GM21447 (cell line): ENCODE data around the gene C2orf81.
"Not testable (repeated sequence)": the region's sequence is repeated elsewhere in the genome, so short reads cannot be mapped to it uniquely, and the experiment has no call there.

ENCODE experiments used
- ATAC-seq: cut with Tn5 transposase; IDR thresholded peaks from one replicate; pipeline ENCODE4 v1.9.1; 2021; ENCODE audit not compliant: unreplicated experiment

The C2orf81 gene

DNA sequence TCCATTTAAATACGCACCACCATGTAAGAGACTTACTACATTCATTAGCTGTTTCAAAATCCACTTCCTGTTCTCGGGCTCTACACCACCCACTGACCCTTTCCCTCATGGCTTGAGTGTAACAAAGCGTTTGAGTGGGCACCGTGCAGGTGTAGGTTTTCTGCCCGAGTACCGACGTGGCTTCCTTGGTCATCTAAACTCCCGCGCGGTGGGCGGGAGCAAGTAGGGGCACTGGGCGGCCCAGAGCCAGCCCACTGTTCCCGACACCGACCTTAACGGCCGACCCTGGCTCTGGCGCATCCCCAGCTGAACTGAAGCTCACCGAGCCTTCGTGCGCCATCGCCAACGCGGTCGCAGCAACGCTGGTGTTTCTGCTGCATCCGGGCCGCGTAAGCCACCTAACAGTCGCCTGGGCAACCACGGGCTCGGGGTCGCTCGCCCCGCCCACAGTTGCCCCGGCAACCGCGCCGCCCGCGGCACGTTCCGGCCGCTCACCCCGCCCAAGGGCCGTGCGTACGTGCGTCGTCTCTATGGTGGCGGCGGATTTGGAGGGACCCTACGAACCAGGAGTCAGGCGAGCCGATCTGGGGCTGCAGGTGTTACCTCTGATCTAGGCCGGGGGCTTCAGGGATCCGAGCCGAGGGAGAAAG, at the start of gene C2orf81, which contains the start of gene WDR54:
Gene C2orf81, minus strand, starts transcription at position 399 of the 650 bp plus-strand sequence. Its CDS starts 59 bp downstream, at position 340.
Gene WDR54, plus strand, starts transcription at position 510 of the 650 bp plus-strand sequence. CDS start 424 bp downstream, outside the sequence.
- ATAC-seq = peak; percentile 86

DNA sequence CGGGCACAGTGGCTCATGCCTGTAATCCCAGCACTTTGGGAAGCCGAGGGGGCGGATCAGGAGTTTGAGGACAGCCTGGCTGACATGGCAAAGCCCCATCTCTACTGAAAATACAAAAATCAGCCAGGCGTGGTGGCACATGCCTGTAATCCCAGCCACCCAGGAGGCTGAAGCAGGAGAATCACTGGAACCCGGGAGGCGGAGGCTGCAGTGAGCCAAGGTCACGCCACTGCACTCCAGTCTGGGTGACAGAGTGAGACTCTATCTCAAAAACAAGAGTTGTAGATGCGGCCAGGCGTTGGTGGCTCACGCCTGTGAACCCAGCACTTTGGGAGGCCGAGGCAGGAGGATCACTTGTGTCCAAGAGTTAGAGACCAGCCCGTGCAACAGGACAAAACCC, 49.3 kb upstream of the C2orf81 start:
- ATAC-seq = not testable (repeated sequence)

DNA sequence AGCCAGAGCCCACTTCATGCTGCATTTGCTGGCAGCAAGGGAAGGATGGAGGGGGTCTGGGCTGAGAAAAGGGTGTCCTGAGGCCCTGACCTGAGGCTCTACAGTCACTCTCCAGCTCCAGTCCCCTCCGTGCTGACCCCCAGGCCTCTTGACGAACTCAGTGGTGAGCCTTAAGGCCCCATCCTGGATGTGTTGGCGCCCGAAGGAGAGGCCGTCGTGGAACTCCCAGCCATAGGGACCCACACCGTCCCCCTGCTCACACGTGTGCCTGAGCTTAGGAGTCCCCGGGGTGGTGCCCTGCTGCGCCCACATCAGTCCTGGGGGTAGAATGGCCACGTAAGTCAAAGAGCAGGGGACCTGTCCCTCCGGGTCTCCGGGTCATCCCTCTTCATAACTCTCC, 43.0 kb upstream of the C2orf81 start:
- ATAC-seq = no peak

DNA sequence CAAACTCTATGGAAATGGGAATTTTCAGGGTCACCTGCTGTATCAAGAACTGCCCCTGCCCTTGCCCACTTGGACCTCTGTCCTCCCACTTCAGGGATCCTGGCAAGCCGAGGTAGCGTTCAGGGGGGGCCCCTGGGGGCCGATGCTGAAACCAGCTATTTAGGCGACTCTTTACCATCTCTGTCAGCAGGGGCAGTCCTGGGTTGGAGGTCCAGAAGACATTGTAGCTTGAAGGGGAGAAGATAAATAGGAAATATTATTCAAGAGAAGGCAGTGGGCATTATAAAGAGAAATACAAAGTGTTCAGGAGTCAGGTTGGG, 41.3 kb upstream of the C2orf81 start:
- ATAC-seq = no peak

DNA sequence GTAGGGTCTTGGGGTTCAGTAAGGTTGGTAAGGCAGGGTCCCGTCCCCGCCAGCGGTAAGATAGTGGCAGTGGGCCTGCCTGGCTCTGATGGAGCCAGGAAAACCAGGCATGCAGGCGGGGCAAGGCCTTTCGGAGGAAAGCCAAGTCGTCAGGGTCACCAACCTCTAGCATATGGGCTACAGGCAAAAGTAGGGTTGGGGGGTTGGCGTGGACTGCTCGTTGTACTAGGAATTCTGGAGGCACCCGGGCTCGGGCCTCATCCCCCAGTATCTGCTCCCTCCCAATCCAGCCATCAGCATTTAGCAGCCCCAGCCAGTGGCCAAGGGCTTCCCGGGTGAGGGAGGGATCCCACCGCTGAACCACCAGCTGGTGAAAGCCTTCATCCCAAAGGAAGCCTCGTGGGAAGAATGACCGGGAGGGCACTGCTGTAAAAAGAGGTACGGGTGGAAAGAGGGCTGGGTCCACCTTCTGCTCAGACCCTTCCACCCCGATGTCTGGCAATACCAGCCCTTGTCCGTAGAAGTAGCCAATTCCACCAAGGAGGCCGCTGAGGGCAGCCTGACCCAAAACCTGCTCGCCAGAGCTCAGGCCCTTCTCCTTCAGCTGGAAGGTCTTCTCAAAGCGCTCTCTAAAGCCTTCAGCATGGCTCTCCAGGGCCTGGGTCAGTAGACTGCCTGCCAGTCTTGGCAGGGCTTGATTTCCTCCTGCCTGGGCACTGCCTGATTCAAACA, 40.8 kb upstream of the C2orf81 start:
- ATAC-seq = no peak

DNA sequence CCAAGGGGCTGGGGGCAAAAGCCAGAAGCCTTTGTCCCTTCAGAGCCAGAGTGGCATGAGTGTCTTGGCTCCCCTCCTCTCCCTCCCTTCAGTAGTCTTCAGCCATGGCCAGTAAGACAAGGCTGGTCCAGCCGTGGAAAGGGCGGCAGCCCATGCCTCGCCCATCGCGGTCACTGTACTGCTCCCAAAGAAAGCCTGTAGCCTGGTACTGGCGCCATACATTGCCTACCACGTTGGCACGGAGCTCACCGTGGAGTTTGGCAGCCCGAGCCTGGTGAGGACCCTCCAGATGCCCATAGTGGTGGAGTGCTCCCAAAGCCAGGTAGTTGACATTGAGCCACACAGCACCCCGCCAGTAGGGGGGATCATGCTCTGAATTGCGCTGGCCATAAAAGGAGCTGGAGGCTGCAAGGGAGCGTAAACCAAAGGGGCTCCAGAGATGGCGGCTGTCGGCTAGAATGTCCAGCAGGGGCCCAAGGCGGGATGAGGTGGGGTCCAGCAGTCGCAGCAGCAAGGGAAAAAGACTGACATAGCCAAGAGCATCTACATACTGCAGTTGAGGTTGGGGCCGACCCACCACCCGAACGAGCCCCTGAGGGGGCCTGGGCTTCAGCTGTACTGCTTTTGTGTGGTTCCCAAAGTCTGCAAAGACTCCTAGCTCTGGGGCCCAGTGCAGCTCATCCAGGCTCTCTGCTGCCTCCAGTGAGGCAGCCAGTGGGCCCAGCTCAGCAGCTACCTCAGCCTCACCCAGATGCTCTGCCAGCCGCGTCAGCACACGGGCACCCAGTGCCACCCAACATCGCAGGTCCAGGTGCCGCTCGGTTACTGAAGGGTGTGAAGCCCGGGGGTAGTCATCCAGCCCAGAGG, 40.0 kb upstream of the C2orf81 start:
- ATAC-seq = no peak

DNA sequence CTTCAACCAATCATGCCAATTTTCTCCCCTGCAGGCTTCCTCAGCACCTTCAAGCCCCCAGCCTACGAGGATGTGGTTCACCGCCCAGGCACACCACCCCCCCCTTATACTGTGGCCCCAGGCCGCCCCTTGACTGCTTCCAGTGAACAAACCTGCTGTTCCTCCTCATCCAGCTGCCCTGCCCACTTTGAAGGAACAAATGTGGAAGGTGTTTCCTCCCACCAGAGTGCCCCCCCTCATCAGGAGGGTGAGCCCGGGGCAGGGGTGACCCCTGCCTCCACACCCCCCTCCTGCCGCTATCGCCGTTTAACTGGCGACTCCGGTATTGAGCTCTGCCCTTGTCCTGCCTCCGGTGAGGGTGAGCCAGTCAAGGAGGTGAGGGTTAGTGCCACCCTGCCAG, 38.8 kb upstream of the C2orf81 start:
- ATAC-seq = not testable (repeated sequence)

DNA sequence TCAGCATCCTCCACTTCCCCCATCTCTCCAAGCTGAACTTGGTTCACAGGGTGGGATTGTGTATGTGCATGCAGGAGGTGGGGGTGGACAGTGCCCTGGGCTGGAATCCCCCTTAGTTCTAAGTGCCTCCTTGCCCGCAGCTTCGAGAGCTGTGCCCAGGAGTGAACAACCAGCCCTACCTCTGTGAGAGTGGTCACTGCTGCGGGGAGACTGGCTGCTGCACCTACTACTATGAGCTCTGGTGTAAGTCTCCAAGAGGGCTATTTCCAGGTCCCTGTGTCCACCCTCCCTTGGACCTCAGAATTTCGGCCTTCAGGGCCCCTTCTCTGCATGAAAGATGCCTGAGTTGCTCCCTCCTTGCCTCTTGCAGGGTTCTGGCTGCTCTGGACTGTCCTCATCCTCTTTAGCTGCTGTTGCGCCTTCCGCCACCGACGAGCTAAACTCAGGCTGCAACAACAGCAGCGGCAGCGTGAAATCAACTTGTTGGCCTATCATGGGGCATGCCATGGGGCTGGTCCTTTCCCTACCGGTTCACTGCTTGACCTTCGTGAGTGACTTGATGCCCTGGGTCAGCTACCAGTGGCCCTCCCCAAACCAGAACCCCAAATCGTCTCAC, 38.2 kb upstream of the C2orf81 start:
- ATAC-seq = not testable (repeated sequence)

DNA sequence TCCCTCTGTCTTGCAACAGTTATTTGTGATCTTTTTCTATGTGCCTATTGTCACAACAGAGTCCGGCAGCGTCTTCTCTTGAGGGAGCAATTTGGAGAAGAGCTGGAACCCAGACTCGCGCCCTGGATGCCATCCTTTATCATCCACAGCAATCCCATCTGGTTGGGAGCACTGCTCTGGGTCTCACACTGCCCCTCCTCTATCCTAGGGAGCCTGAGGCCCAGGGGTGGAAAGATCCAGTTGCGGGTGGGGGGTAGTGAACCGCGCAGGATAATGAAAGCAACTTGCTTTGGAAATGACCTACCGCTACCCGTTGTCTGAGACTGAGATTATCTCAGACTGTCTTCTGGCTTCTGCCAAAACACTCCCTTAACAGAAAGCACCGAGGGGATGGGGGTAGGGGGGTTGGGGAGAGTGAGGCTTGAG, 37.5 kb upstream of the C2orf81 start:
- no peak for ATAC-seq

DNA sequence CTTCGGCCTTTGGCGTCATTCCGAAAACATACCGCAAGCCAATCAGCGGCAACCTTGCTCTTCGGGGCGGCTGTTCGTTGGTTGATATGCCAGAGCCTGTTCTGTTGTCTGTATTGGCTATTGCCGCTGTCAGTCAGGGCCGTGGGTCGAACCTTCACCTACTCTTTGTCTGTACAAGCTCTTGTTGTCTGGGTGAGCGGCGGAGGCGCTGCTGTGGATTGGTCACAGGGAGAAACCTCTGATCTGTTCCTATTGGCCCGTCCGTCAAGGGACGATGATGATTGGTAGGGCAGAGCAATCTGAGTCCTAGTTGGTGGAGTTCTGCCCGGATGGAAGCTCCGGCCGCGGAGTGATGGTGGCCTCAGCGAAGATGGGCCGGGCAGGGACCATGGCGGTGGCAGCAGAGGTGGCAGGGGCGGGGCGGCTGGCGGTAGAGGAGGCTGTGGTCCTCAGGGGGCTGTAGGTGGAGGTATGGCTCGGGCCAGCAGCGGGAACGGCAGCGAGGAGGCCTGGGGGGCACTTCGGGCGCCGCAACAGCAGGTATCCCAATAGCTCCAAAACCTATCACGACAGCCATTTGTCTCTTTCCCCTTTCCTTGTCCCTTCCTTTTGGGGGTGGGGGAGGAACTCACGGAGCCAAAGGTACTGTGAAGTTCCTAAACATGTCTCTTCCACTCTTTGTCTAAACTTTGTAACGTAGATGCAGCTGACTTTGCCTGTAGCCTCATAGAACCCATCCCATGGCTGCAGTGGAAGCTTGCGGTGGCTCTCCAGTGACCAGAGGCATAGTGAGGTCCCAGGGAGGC, 36.9 kb upstream of the C2orf81 start, which contains the start of gene WBP1:
Gene WBP1, plus strand, starts transcription at position 307 of the 806 bp plus-strand sequence. Its CDS starts 165 bp downstream, at position 472.
- ATAC-seq = peak; percentile 86

DNA sequence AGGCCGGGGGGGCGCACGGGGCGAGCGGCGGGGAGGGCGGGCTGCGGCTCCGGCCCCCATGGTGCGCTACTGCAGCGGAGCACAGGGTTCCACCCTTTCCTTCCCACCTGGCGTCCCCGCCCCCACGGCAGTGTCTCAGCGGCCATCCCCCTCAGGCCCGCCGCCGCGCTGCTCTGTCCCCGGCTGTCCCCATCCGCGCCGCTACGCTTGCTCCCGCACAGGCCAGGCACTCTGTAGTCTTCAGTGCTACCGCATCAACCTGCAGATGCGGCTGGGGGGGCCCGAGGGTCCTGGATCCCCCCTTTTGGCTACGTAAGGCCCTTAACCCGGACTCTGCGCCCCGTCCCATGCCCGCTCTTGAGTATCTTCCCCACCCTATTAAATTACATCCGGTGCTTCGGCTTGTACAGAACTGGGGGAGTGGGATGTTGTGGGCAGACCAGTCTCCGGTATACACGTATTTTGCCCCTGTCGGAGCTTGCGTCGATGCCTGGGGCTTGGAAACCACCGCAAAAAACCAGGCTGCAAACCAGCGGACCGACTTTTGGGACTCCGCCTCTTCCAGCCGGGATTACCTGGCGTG, 36.2 kb upstream of the C2orf81 start:
- peak; percentile 30 for ATAC-seq

DNA sequence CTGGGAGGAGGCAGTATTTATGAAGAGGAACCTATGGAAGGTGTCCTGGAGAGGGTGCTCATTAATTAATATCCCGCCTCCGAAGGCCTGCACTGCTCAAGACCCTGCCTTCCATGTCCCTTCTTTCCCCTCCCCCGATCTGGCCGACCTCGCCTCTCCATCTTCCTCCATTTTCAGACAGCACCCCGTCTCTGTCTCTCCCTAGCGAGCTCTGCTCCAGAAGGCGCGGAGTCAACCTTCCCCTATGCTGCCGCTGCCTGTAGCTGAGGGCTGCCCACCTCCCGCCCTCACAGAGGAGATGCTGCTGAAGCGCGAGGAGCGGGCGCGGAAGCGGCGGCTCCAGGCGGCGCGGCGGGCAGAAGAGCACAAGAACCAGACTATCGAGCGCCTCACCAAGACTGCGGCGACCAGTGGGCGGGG, 35.7 kb upstream of the C2orf81 start:
- ATAC-seq = no peak

DNA sequence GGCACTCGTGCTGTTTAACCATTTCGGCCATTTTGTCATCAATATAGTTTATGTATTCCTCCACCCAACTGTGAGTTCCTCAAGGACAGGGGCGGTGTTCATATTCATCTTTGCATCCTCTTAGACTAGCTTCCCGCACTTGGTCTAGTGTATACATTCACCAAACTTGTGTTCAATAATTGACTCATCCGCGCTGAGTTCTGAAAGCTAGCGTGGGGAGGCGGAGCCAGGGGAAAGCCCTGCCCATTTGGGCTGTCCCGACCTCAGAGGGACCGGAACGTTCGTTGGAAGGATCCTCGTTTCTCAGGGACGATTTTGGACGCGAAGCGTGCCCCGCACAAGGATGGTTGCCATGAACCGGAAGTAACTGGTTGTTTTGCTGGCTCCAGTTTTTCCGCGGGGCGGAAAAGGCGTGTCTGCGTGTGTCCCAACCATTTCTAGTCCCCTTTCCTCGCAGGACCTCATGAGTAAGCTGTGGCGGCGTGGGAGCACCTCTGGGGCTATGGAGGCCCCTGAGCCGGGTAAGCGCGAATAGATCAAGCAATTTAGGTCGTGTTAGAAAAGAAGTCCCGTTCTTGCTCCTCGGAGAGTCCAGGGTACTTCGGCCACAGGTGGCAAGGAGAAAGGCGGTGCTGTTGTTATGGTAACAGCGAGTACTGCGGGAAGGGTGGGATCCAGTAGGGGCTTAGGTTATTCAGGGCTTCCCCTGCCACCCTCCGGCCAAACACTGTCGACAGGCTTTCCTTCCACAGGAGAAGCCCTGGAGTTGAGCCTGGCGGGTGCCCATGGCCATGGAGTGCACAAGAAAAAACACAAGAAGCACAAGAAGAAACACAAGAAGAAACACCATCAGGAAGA, 33.5 kb upstream of the C2orf81 start, which contains the start of gene INO80B:
Gene INO80B, plus strand, starts transcription at position 434 of the 858 bp plus-strand sequence. Its CDS starts 30 bp downstream, at position 464.
- peak; percentile 38 for ATAC-seq

DNA sequence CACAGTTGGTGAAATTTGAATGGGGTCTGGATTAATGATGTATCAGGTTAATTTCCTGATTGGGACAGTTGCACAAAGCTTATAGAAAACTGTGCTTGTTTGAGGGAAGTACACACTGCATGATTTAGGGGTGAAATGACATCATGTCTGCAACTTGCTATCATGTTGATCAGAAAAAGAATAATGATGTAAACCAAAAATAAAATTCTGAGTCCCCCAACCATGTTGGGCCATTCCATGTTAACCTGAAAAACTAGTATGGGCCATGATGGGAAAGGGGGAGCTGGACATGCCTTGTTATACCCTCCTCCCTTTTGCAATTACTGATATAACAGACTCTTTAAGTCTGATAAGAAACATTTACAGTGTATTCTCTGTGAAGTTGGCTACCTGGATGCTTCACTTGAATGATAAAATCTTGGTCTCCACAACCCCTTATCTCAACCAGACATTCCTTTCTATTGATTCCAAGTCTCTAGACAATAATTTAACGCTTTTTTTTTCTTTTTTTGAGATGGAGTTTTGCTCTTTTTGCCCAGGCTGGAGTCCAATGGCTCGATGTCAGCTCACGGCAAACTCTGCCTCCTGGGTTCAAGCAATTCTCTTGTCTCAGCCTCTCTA, 29.3 kb upstream of the C2orf81 start:
- no peak for ATAC-seq

DNA sequence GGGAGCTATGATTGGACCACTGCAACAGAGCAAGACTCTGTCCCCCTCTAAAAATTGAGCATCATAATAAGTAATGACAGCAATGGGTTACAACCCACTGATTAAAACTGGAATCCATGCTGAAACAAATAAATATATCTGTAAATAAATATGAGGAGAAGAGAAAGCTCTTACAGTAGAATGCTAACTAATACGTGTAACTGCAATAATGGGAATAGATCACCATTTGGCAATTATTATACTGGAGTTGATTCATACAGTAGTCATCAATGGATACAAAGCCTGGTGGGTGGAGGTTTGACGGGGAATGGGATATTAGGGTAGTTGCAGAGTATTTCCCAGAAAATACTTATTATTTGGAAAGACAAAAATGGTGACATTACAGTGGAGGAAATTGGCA, 27.4 kb upstream of the C2orf81 start:
- ATAC-seq = no peak

DNA sequence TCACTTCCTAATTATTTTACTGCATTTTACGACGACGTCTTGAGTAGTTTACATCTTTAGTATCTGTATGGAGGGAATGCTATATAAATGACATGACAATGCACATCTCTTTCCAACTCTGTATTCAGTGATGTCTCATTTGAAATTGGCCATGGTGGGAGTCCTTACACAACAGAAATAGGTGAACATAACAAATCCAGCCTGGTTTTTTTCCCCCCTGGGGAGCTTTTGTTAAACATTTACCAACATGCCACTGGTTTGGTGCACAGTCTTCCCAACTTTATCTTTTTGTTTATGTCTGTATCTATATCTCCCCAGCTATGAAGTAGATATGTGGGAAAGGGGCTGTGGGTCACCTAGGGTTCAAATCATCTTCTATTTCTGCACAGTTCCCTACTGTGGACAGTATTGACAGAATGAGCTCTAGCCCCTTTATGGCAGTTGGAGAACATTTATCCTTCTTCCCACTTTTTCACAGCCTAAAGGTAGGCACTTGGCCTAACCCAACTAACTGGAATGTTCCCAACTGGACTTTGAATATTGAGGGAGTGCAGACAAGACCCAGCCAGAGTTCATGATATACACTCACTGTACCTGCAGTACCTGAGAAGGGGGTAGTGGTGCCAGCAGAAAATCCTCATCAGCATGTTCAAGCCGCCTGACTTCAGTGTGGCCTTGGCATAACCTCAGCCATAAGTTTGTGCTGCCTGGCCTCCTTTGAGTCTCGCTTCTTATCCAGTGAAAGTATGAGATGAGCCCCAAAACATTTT, 26.0 kb upstream of the C2orf81 start:
- ATAC-seq = no peak

DNA sequence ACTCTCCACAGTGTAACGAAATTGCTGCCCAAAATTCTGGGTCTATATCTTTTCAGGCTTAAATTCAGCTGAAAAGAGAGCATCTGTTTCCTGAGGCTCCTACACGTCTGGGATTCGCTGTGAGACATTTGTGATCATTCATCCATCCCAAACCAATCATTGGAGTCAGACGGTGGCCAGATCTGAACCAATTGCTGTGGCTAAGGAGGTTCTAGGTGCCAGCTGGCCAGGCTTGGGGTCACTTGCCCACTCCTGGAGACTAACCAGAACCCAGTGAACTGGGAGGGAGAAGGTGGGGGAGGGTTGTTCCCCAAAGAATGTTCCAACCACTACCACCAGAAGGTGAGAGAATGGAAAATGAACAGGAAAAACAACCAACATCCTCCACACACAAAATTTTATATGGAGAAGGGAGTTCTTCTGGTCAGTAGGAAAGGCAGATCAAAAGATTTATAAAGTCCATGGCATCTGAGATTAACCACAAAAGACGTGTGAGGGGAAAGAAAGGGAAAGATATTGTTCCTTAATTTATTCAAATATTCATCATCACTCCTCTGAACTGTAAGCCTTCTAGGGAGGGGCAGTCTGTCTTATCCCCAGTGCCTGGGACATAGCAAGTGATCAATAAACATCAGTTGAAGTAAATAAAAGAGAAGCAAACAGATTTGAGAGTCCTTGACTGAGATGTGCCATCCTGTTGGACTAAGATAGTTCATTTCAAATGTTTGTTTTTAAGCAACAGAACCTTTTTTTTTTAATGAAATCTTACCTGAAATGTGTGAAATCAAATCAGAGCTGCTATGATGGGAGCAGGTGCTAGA, 23.3 kb upstream of the C2orf81 start:
- ATAC-seq = no peak
